ENCODE measurements around the gene OSBPL10. TPM values are rescaled to one million over a fixed set of nuclear protein-coding genes. Genes with fewer than 3 reads are reported as not detected.

Gene OSBPL10
- polyA plus RNA-seq, 1 donor from 2014 or later = 2.0 TPM

DNA sequence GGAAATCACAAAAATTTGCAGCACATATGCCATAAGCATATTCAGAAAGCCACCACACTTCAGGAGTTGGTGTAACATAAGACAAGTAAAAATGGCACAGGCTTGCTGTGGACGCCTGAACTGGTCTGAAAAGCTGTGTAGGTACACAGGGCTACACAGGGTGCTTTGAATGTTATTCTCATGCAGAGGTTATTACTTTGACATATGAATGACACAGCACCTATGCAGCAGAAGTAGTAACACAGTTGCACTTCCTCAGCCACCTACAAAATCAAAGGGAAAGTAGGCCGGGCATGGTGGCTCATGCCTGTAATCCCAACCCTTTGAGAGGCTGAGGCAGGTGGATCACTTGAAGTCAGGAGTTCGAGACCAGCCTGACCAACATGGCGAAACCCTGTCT is 54.5 kb downstream of the OSBPL10 start:
- Histone ChIP-seq H4K20me1 (ENCODE audit: insufficient read depth) (no peaks in the 10 kb centered on the region), H3K9ac (ENCODE audit: low read length) (no peak overlapping the region), H3K4me2 (ENCODE audit: low read length) (no peak overlapping the region), H3K27me3 (ENCODE audit: insufficient read depth, low read depth, low read length) (no peaks in the 10 kb centered on the region), H3K9me3 (ENCODE audit: low read length) (no peaks in the 10 kb centered on the region), H3K4me3 (ENCODE audit: low read length) (no peak overlapping the region), H3K9me2 (ENCODE audit: insufficient read depth, low read length) (no peaks in the 10 kb centered on the region), H3K36me3 (ENCODE audit: insufficient read depth, low read length) (no peaks in the 10 kb centered on the region), H2AFZ (ENCODE audit: low read depth, low read length) (no peak overlapping the region), H3K79me2 (replicated peaks; ENCODE audit: insufficient read depth, low read length) (no peaks in the 10 kb centered on the region), H3F3A (ENCODE audit: insufficient read depth, low read length, poor library complexity, severe bottlenecking) (no peaks in the 10 kb centered on the region), H3K27ac (ENCODE audit: low read length) (no peak overlapping the region)
- TF ChIP-seq MXI1 (conservative IDR thresholded peaks at IDR 0.05; ENCODE audit: poor library complexity, severe bottlenecking) (no peak), EP300 (conservative IDR thresholded peaks at IDR 0.05; ENCODE audit: poor library complexity, severe bottlenecking) (no peak), POLR2AphosphoS5 (IDR thresholded peaks at IDR 0.05) (no peak), RAD21 (conservative IDR thresholded peaks at IDR 0.05) (no peak), TAF1 (IDR thresholded peaks at IDR 0.05; ENCODE audit: low read depth) (no peak), SMC3 (conservative IDR thresholded peaks at IDR 0.05; ENCODE audit: poor library complexity) (no peak), EZH2 (IDR thresholded peaks at IDR 0.05; ENCODE audit: borderline replicate concordance, insufficient read depth, low read length, poor library complexity, severe bottlenecking) (no peak)
- TF ChIP-seq, protein P1, sequence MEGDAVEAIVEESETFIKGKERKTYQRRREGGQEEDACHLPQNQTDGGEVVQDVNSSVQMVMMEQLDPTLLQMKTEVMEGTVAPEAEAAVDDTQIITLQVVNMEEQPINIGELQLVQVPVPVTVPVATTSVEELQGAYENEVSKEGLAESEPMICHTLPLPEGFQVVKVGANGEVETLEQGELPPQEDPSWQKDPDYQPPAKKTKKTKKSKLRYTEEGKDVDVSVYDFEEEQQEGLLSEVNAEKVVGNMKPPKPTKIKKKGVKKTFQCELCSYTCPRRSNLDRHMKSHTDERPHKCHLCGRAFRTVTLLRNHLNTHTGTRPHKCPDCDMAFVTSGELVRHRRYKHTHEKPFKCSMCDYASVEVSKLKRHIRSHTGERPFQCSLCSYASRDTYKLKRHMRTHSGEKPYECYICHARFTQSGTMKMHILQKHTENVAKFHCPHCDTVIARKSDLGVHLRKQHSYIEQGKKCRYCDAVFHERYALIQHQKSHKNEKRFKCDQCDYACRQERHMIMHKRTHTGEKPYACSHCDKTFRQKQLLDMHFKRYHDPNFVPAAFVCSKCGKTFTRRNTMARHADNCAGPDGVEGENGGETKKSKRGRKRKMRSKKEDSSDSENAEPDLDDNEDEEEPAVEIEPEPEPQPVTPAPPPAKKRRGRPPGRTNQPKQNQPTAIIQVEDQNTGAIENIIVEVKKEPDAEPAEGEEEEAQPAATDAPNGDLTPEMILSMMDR (IDR thresholded peaks at IDR 0.05; ENCODE audit: poor library complexity, severe bottlenecking) = no peak
- TF ChIP-seq, protein P2, sequence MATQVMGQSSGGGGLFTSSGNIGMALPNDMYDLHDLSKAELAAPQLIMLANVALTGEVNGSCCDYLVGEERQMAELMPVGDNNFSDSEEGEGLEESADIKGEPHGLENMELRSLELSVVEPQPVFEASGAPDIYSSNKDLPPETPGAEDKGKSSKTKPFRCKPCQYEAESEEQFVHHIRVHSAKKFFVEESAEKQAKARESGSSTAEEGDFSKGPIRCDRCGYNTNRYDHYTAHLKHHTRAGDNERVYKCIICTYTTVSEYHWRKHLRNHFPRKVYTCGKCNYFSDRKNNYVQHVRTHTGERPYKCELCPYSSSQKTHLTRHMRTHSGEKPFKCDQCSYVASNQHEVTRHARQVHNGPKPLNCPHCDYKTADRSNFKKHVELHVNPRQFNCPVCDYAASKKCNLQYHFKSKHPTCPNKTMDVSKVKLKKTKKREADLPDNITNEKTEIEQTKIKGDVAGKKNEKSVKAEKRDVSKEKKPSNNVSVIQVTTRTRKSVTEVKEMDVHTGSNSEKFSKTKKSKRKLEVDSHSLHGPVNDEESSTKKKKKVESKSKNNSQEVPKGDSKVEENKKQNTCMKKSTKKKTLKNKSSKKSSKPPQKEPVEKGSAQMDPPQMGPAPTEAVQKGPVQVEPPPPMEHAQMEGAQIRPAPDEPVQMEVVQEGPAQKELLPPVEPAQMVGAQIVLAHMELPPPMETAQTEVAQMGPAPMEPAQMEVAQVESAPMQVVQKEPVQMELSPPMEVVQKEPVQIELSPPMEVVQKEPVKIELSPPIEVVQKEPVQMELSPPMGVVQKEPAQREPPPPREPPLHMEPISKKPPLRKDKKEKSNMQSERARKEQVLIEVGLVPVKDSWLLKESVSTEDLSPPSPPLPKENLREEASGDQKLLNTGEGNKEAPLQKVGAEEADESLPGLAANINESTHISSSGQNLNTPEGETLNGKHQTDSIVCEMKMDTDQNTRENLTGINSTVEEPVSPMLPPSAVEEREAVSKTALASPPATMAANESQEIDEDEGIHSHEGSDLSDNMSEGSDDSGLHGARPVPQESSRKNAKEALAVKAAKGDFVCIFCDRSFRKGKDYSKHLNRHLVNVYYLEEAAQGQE (IDR thresholded peaks at IDR 0.05; ENCODE audit: borderline replicate concordance) = no peak

DNA sequence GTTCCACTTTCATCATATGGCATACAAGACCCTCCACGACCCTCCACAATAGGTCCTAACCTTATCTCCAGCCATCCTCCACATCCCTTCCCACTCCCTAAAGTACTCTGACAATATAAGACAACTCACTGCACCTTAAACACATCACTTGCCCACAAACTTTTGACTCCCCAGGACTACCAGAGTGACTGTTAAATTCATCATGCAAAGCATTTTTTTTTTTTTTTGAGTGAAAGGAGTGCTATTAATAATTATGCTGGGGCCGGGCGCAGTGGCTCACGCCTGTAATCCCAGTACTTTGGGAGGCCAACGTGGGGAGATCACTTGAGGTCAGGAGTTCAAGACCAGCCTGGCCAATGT is 55.8 kb downstream of the OSBPL10 start:
- Histone ChIP-seq H2AFZ (ENCODE audit: low read depth, low read length) (no peak overlapping the region), H3K27me3 (ENCODE audit: insufficient read depth, low read depth, low read length) (no peaks in the 10 kb centered on the region), H3K79me2 (replicated peaks; ENCODE audit: insufficient read depth, low read length) (no peaks in the 10 kb centered on the region), H3F3A (ENCODE audit: insufficient read depth, low read length, poor library complexity, severe bottlenecking) (no peaks in the 10 kb centered on the region), H3K9me3 (ENCODE audit: low read length) (no peaks in the 10 kb centered on the region), H3K36me3 (ENCODE audit: insufficient read depth, low read length) (no peaks in the 10 kb centered on the region), H4K20me1 (ENCODE audit: insufficient read depth) (no peaks in the 10 kb centered on the region), H3K9me2 (ENCODE audit: insufficient read depth, low read length) (no peaks in the 10 kb centered on the region), H3K4me3 (ENCODE audit: low read length) (no peak overlapping the region), H3K9ac (ENCODE audit: low read length) (no peak overlapping the region), H3K4me2 (ENCODE audit: low read length) (no peak overlapping the region), H3K27ac (ENCODE audit: low read length) (no peak overlapping the region)
- no peak for TF ChIP-seq EP300 (conservative IDR thresholded peaks at IDR 0.05; ENCODE audit: poor library complexity, severe bottlenecking)
- TF ChIP-seq MXI1 (conservative IDR thresholded peaks at IDR 0.05; ENCODE audit: poor library complexity, severe bottlenecking) = no peak
- no peak for TF ChIP-seq SMC3 (conservative IDR thresholded peaks at IDR 0.05; ENCODE audit: poor library complexity)
- TF ChIP-seq EZH2 (IDR thresholded peaks at IDR 0.05; ENCODE audit: borderline replicate concordance, insufficient read depth, low read length, poor library complexity, severe bottlenecking) = no peak
- TF ChIP-seq, protein P2 (IDR thresholded peaks at IDR 0.05; ENCODE audit: borderline replicate concordance) = no peak
- TF ChIP-seq, protein P1 (IDR thresholded peaks at IDR 0.05; ENCODE audit: poor library complexity, severe bottlenecking) = no peak
- no peak for TF ChIP-seq TAF1 (IDR thresholded peaks at IDR 0.05; ENCODE audit: low read depth)
- no peak for TF ChIP-seq RAD21 (conservative IDR thresholded peaks at IDR 0.05)
- TF ChIP-seq POLR2AphosphoS5 (IDR thresholded peaks at IDR 0.05) = no peak

Data from neural cell (in vitro differentiated cells).